ENCODE results near the gene RPL18A. TPM values are rescaled to one million over a fixed set of nuclear protein-coding genes. Genes with fewer than 3 reads are reported as not detected.

Gene RPL18A
- total and polyA plus RNA-seq, 2 donors from 2014 or later = 1,282 to 1,707 TPM

- no peaks in the 10 kb centered on the region for H3K27me3 ChIP-seq (ENCODE audit: control insufficient read depth, insufficient read depth, low read length)
- TF ChIP-seq CTCF (IDR thresholded peaks at IDR 0.05; ENCODE audit: borderline replicate concordance, extremely low read depth, insufficient read depth) = no peak
- H3K9me3 ChIP-seq (ENCODE audit: control insufficient read depth in 2 of 3, insufficient read depth in 1 of 3, low read length in 3 of 3) = no peaks in the 10 kb centered on the region
- intact Hi-C loops (cut with DNase I) = no loop called here
- no peak overlapping the region for H3K4me3 ChIP-seq (ENCODE audit: low read length in 3 of 3)
- no peak overlapping the region for H3K27ac ChIP-seq (ENCODE audit: low read depth in 2 of 2, low read length in 2 of 2)
- DNase-seq = no peak
- no peaks in the 10 kb centered on the region for H3K36me3 ChIP-seq (ENCODE audit: control insufficient read depth in 2 of 3, insufficient read depth in 3 of 3, low read length in 3 of 3)
- no peak overlapping the region for H3K9ac ChIP-seq (ENCODE audit: low read length in 3 of 3)
- FAIRE-seq = no peak
- peaks cover 0 to 2% (median 0%) of the 10 kb centered on the region in 3 donors for H3K4me1 ChIP-seq (ENCODE audit: control insufficient read depth in 2 of 3, insufficient read depth in 2 of 3, low read depth in 1 of 3, low read length in 3 of 3)
Observed at GRCh38 chr19:17837972-17838371, 21.7 kb upstream of the RPL18A start.

- H3K9me3 ChIP-seq (ENCODE audit: control insufficient read depth in 2 of 3, insufficient read depth in 1 of 3, low read length in 3 of 3) = no peaks in the 10 kb centered on the region
- intact Hi-C loops (cut with DNase I) = no loop called here
- no peak for DNase-seq
- no peaks in the 10 kb centered on the region for H3K27me3 ChIP-seq (ENCODE audit: control insufficient read depth, insufficient read depth, low read length)
- H3K36me3 ChIP-seq (ENCODE audit: control insufficient read depth in 2 of 3, insufficient read depth in 3 of 3, low read length in 3 of 3) = no peaks in the 10 kb centered on the region
- TF ChIP-seq CTCF (IDR thresholded peaks at IDR 0.05; ENCODE audit: borderline replicate concordance, extremely low read depth, insufficient read depth) = no peak
- H3K4me3 ChIP-seq (ENCODE audit: low read length in 3 of 3) = no peak overlapping the region
- no peak overlapping the region for H3K27ac ChIP-seq (ENCODE audit: low read depth in 2 of 2, low read length in 2 of 2)
- H3K9ac ChIP-seq (ENCODE audit: low read length in 3 of 3) = no peak overlapping the region
- FAIRE-seq = no peak
- H3K4me1 ChIP-seq (ENCODE audit: control insufficient read depth in 2 of 3, insufficient read depth in 2 of 3, low read depth in 1 of 3, low read length in 3 of 3) = peaks cover 0 to 2% (median 0%) of the 10 kb centered on the region in 3 donors
Observed at GRCh38 chr19:17840019-17840418, 19.7 kb upstream of the RPL18A start.

GRCh38 chr19:17841371-17841809 is 18.3 kb upstream of the RPL18A start:
- no peak overlapping the region for H3K27ac ChIP-seq (ENCODE audit: low read depth in 2 of 2, low read length in 2 of 2)
- no peak for FAIRE-seq
- no peak overlapping the region for H3K4me3 ChIP-seq (ENCODE audit: low read length in 3 of 3)

More at GRCh38 chr19:17841371-17841809, 18.3 kb upstream of the RPL18A start:
- H3K36me3 ChIP-seq (ENCODE audit: control insufficient read depth in 2 of 3, insufficient read depth in 3 of 3, low read length in 3 of 3) = no peaks in the 10 kb centered on the region
- TF ChIP-seq CTCF (IDR thresholded peaks at IDR 0.05; ENCODE audit: borderline replicate concordance, extremely low read depth, insufficient read depth) = no peak
- peaks cover 0 to 2% (median 0%) of the 10 kb centered on the region in 3 donors for H3K4me1 ChIP-seq (ENCODE audit: control insufficient read depth in 2 of 3, insufficient read depth in 2 of 3, low read depth in 1 of 3, low read length in 3 of 3)
- H3K9ac ChIP-seq (ENCODE audit: low read length in 3 of 3) = no peak overlapping the region
- intact Hi-C loops (cut with DNase I) = no loop called here
- peak in 1 of 5 donors; percentile 85 for DNase-seq
- H3K27me3 ChIP-seq (ENCODE audit: control insufficient read depth, insufficient read depth, low read length) = no peaks in the 10 kb centered on the region
- H3K9me3 ChIP-seq (ENCODE audit: control insufficient read depth in 2 of 3, insufficient read depth in 1 of 3, low read length in 3 of 3) = no peaks in the 10 kb centered on the region

All from kidney (tissue), 14 donors.